IMR-90 (cell line): Measurements from ENCODE around the gene TSHZ1. TPM values are rescaled to one million over a fixed set of nuclear protein-coding genes. Genes with fewer than 3 reads are reported as not detected.
"Not testable (repeated sequence)": the region's sequence is repeated elsewhere in the genome, so short reads cannot be mapped to it uniquely, and the experiment has no call there.

Experiments used
- ATAC-seq: fragments of 200-7000 bp; cut with Tn5 transposase; 2 replicates; pipeline ENCODE4 v1.9.1; 2020; ENCODE audit warnings: low read depth, mild to moderate bottlenecking, moderate library complexity
- BruUV-seq: library from RNA; stranded (reverse); fragments of 400-500 nt; replicated peaks from 2 replicates; lab custom pipeline; 2021; lab: Mats Ljungman, UMichigan
- CTCF ChIA-PET: fragments of 300-600 bp; formaldehyde crosslinking; extraction: SDS; loops from one replicate; lab custom pipeline; 2021; ENCODE audit warnings: antibody characterized with exemption; lab: Yijun Ruan, JAX
- POLR2A ChIA-PET: fragments of 300-600 bp; sonication (Branson Sonifier 250); formaldehyde crosslinking; loops from one replicate; lab custom pipeline; 2022; ENCODE audit warnings: antibody characterized with exemption; ENCODE audit not compliant: unreplicated experiment; lab: Charles Lee
- DNase-seq: peaks from one replicate; pipeline ENCODE4 v3.0.0; 2013
- H2AFZ ChIP-seq: replicated peaks from 2 replicates; pipeline ENCODE3; 2013; ENCODE audit warnings: low read length, mild to moderate bottlenecking; ENCODE audit not compliant: poor library complexity
- H2AK5ac ChIP-seq: 2 replicates; pipeline ENCODE4 v1.6.1; 2013; ENCODE audit warnings: low read depth, low read length, inconsistent platforms
- H2AK9ac ChIP-seq: replicated peaks from 2 replicates; pipeline ENCODE3; 2013; ENCODE audit warnings: mild to moderate bottlenecking, low read depth, low read length, moderate library complexity; ENCODE audit not compliant: poor library complexity
- H2BK120ac ChIP-seq: 2 replicates; pipeline ENCODE4 v1.6.1; 2013; ENCODE audit warnings: low read depth, low read length, inconsistent platforms
- H2BK15ac ChIP-seq: 3 replicates; pipeline ENCODE4 v1.6.1; 2013; ENCODE audit warnings: low read depth, low read length, inconsistent platforms
- H2BK20ac ChIP-seq: 2 replicates; pipeline ENCODE4 v1.6.1; 2013; ENCODE audit warnings: low read depth, mild to moderate bottlenecking, inconsistent platforms, low read length, moderate library complexity
- H2BK5ac ChIP-seq: 2 replicates; pipeline ENCODE4 v1.6.1; 2013; ENCODE audit warnings: mild to moderate bottlenecking, low read depth, low read length, inconsistent platforms; ENCODE audit not compliant: poor library complexity, severe bottlenecking
- H3K14ac ChIP-seq: replicated peaks from 2 replicates; pipeline ENCODE4 v1.6.1; 2013; ENCODE audit warnings: low read depth, low read length, inconsistent platforms
- H3K18ac ChIP-seq: 2 replicates; pipeline ENCODE4 v1.6.1; 2013; ENCODE audit warnings: low read depth, low read length, control low read depth
- H3K23ac ChIP-seq: 2 replicates; pipeline ENCODE4 v1.6.1; 2013; ENCODE audit warnings: low read depth, low read length, inconsistent platforms
- H3K27ac ChIP-seq: 2 replicates; pipeline ENCODE4 v1.5.1; 2013; ENCODE audit warnings: mild to moderate bottlenecking, control low read depth, low read length; ENCODE audit not compliant: insufficient read depth
- H3K27me3 ChIP-seq: 2 replicates; pipeline ENCODE4 v1.6.1; 2013; ENCODE audit warnings: low read length; ENCODE audit not compliant: control insufficient read depth, insufficient read depth
- H3K36me3 ChIP-seq: 2 replicates; pipeline ENCODE4 v1.6.1; 2013; ENCODE audit warnings: low read length, mixed read lengths; ENCODE audit not compliant: control insufficient read depth, insufficient read depth
- H3K4ac ChIP-seq: 2 replicates; pipeline ENCODE4 v1.6.1; 2013; ENCODE audit warnings: low read depth, low read length, inconsistent platforms
- H3K4me1 ChIP-seq: 2 replicates; pipeline ENCODE4 v1.6.1; 2013; ENCODE audit warnings: low read length, mixed read lengths; ENCODE audit not compliant: control insufficient read depth, insufficient read depth
- H3K4me2 ChIP-seq: 2 replicates; pipeline ENCODE4 v1.6.1; 2013; ENCODE audit warnings: low read depth, mild to moderate bottlenecking, control low read depth, low read length, moderate library complexity
- H3K4me3 ChIP-seq: 2 replicates; pipeline ENCODE4 v1.5.1; 2013; ENCODE audit warnings: low read depth, mild to moderate bottlenecking, control low read depth, low read length, moderate library complexity; ENCODE audit not compliant: insufficient read depth
- H3K56ac ChIP-seq: 2 replicates; pipeline ENCODE4 v1.6.1; 2013; ENCODE audit warnings: low read length, inconsistent platforms; ENCODE audit not compliant: insufficient read depth; ENCODE audit errors: extremely low read depth
- H3K79me1 ChIP-seq, 2 experiments: 2 replicates each; pipeline ENCODE4 v1.6.1; 2013; ENCODE audit warnings: low read length in 2 of 2, inconsistent platforms in 1 of 2, low read depth in 1 of 2
- H3K9ac ChIP-seq: 2 replicates; pipeline ENCODE4 v1.6.1; 2013; ENCODE audit warnings: low read depth, low read length, control low read depth
- H3K9me1 ChIP-seq: 2 replicates; pipeline ENCODE4 v1.6.1; 2013; ENCODE audit warnings: low read length, inconsistent platforms; ENCODE audit not compliant: insufficient read depth
- H3K9me3 ChIP-seq: 2 replicates; pipeline ENCODE4 v1.6.1; 2013; ENCODE audit warnings: low read length; ENCODE audit not compliant: control insufficient read depth, insufficient read depth
- H4K20me1 ChIP-seq: 2 replicates; pipeline ENCODE4 v1.6.1; 2013; ENCODE audit warnings: low read length, inconsistent platforms; ENCODE audit not compliant: insufficient read depth
- H4K5ac ChIP-seq: 2 replicates; pipeline ENCODE4 v1.6.1; 2013; ENCODE audit warnings: mild to moderate bottlenecking, low read depth, low read length, control low read depth
- H4K8ac ChIP-seq, 2 experiments: 2 replicates each; pipeline ENCODE4 v1.6.1; 2013; ENCODE audit warnings: low read depth in 2 of 2, low read length in 2 of 2, control low read depth in 1 of 2, inconsistent platforms in 1 of 2
- H4K91ac ChIP-seq: 2 replicates; pipeline ENCODE4 v1.6.1; 2013; ENCODE audit warnings: low read depth, low read length, inconsistent platforms; ENCODE audit not compliant: insufficient read depth
- CHD1 ChIP-seq: IDR thresholded peaks from 2 replicates; pipeline ENCODE4 v1.6.1; 2012; ENCODE audit warnings: low read depth, low read length, improper control_type of control experiment
- MAFK ChIP-seq: IDR thresholded peaks from 2 replicates; pipeline ENCODE4 v1.6.1; 2012; ENCODE audit warnings: low read depth, low read length, improper control_type of control experiment
- POLR2A ChIP-seq: IDR thresholded peaks from 2 replicates; pipeline ENCODE4 v1.6.1; 2012; ENCODE audit warnings: mild to moderate bottlenecking, low read depth, low read length
- RAD21 ChIP-seq: IDR thresholded peaks from 2 replicates; pipeline ENCODE4 v1.6.1; 2012; ENCODE audit warnings: low read length, improper control_type of control experiment
- WGBS, 2 experiments: methylation state at CpG; one replicate each; pipeline versions ENCODE4 v1.1.5 to v1.1.7; 2013; ENCODE audit warnings: missing lambda C conversion rate in 2 of 2; ENCODE audit not compliant: insufficient read length in 1 of 2; ENCODE audit errors: extremely low coverage in 2 of 2; 5-methylcytosine and 5-hydroxymethylcytosine counted together
- dilution Hi-C: fragments of 300-500 bp; cut with HindIII; formaldehyde crosslinking; loops from one replicate; pipeline ENCODE4 v1.14.3; 2018; ENCODE audit warnings: low sequenced_read_pairs; ENCODE audit not compliant: unreplicated experiment
- in situ Hi-C: fragments of 300-500 bp; cut with MboI; formaldehyde crosslinking; loops from 3 replicates; pipeline ENCODE4 v1.14.3; 2019; ENCODE audit warnings: low sequenced_read_pairs, inconsistent platforms, mixed read lengths
- intact Hi-C: fragments of 100-400 bp; cut with micrococcal nuclease; formaldehyde crosslinking; loops from 2 replicates; pipeline ENCODE4 v1.10.0; 2022
- polyA plus RNA-seq, 3 experiments: library from polyadenylated mRNA; depleted of rRNA; stranded (reverse); fragments of >200 nt; gene quantifications; 2 replicates each; pipeline ENCODE4 v1.2.3, GENCODE V29; 2012; ENCODE audit warnings: low replicate concordance in 1 of 3
- total RNA-seq: library from RNA; depleted of rRNA; stranded (reverse); fragments of >200 nt; gene quantifications from 2 replicates; pipeline ENCODE4 v1.2.3, GENCODE V29; 2012
- TF ChIP-seq, protein P1 (sequence below): fragments of 150-350 bp; IDR thresholded peaks from 2 replicates; pipeline ENCODE4 v1.6.1; 2017; ENCODE audit warnings: mild to moderate bottlenecking, antibody characterized with exemption, low read length, low read depth

TSHZ1 gene
- total and polyA plus RNA-seq, 2 of the 4 experiments (the other 2 are of a cell fraction), result 7.1 to 10.0 TPM

GRCh38 chr18:75185460-75185859 is 25.1 kb upstream of the TSHZ1 start:
- Histone ChIP-seq H2AFZ (no peak overlapping the region), H3K9ac (no peak overlapping the region), H4K91ac (no peak overlapping the region), H3K9me3 (no peaks in the 10 kb centered on the region), H3K14ac (no peak overlapping the region), H3K4me1 (no peaks in the 10 kb centered on the region), H2BK120ac (no peak overlapping the region), H3K56ac (no peak overlapping the region), H2BK5ac (no peak overlapping the region), H3K4me3 (no peak overlapping the region), H3K27ac (no peak overlapping the region), H3K4ac (no peak overlapping the region), H2BK15ac (no peak overlapping the region), H3K23ac (no peak overlapping the region), H3K4me2 (no peak overlapping the region), H3K27me3 (no peaks in the 10 kb centered on the region; the same call in 1 of the 2 replicates), H4K5ac (no peak overlapping the region), H3K36me3 (no peaks in the 10 kb centered on the region), H4K8ac (no peak overlapping the region), H3K79me1 (no peaks in the 10 kb centered on the region), H3K18ac (no peak overlapping the region), H2BK20ac (no peak overlapping the region), H3K9me1 (0 out of 2 replicates have a peak, but pooled peaks cover 5% of the 10 kb centered on the region), H2AK5ac (no peak overlapping the region), H2AK9ac (no peak overlapping the region), H4K20me1 (no peaks in the 10 kb centered on the region)
- ATAC-seq, result no peak
- dilution Hi-C loops, result no loop called here
- no peak for DNase-seq
- ChIA-PET POLR2A (no interaction called here), CTCF (no interaction called here)
- intact Hi-C loops, result no loop called here
- BruUV-seq, result no TSS peak
- TF ChIP-seq RAD21 (no peak), POLR2A (no peak), MAFK (no peak), CHD1 (no peak)
- TF ChIP-seq, protein P1, sequence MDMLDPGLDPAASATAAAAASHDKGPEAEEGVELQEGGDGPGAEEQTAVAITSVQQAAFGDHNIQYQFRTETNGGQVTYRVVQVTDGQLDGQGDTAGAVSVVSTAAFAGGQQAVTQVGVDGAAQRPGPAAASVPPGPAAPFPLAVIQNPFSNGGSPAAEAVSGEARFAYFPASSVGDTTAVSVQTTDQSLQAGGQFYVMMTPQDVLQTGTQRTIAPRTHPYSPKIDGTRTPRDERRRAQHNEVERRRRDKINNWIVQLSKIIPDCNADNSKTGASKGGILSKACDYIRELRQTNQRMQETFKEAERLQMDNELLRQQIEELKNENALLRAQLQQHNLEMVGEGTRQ, result no peak
- in situ Hi-C loops, result no loop called here
- no CpG with 5 or more reads among the region's 3 CpGs for WGBS, 2 experiments

DNA sequence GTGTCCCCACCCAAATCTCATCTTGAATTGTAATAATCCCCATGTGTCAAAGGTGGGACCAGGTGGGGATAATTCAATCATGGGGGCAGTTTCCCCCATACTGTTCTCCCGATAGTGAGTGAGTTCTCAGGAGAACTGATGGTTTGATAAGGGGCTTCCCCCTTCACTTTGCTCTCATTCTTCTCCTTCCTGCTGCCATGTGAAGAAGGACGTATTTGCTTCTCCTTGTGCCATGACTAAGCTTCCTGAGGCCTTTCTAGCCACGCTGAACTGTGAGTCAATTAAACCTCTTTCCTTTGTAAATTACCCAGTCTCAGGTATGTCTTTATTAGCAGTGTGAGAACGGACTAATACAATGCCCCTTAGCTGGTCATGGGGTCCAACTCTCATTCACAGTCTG is 22.9 kb upstream of the TSHZ1 start:
- H3K23ac ChIP-seq, H3K27ac ChIP-seq, in situ Hi-C loops, H3K36me3 ChIP-seq, H3K4me1 ChIP-seq, H4K5ac ChIP-seq, H2AK5ac ChIP-seq, dilution Hi-C loops, H3K14ac ChIP-seq, H3K18ac ChIP-seq, POLR2A ChIA-PET, H3K4me2 ChIP-seq, H3K79me1 ChIP-seq, CTCF ChIA-PET, intact Hi-C loops, H3K27me3 ChIP-seq, H4K8ac ChIP-seq, H2AFZ ChIP-seq, H2BK120ac ChIP-seq, H3K9me1 ChIP-seq, H3K56ac ChIP-seq, H3K9me3 ChIP-seq, H4K20me1 ChIP-seq, H2BK20ac ChIP-seq, H2BK15ac ChIP-seq, DNase-seq, H3K4ac ChIP-seq, BruUV-seq, H2BK5ac ChIP-seq, H2AK9ac ChIP-seq, H4K91ac ChIP-seq, ATAC-seq, H3K9ac ChIP-seq, H3K4me3 ChIP-seq: not testable (repeated sequence)
- WGBS, 2 experiments, result no CpG with 5 or more reads among the region's 4 CpGs
